ENCODE data around the gene RELCH. TPM values are rescaled to one million over a fixed set of nuclear protein-coding genes. Genes with fewer than 3 reads are reported as not detected.
A peak's percentile ranks its signal among the peaks of the same experiment; 100 is the strongest.

The RELCH gene
- total and polyA plus RNA-seq, 9 donors, result 11.2 to 32.7 (median 23.6) TPM

DNA sequence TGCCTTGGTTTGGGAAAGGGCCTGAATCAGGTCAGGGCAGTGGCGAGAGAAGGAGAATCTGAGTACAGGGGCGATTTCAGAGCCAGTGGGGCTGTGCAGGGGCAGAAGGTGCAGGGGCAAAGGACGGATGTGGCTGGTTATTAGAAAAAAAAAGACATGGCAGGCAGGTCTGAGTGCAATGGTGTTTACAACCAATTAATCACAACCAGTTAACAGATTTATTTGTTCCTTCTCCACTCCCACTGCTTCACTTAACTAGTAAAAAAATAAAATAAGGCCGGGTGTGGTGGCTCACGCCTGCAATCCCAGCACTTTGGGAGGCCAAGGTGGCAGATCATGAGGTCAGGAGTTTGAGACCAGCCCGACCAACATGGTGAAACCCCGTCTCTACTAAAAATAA is 143.6 kb downstream of the RELCH start:
- Histone ChIP-seq H3K4me3 (no peak overlapping the region), H3K4me1 (ENCODE audit: insufficient read depth) (peaks cover 3% of the 10 kb centered on the region), H3K9me3 (no peaks in the 10 kb centered on the region), H3K27ac (no peak overlapping the region), H3K27me3 (peaks cover 3% of the 10 kb centered on the region), H3K36me3 (no peaks in the 10 kb centered on the region)
- DNase-seq, result no peak
- 85 to 88% (median 86%) methylated on average over 7 of the region's 7 CpGs for WGBS, 3 donors
- intact Hi-C loops (cut with DNase I), result no loop called here
- TF ChIP-seq, protein P1, sequence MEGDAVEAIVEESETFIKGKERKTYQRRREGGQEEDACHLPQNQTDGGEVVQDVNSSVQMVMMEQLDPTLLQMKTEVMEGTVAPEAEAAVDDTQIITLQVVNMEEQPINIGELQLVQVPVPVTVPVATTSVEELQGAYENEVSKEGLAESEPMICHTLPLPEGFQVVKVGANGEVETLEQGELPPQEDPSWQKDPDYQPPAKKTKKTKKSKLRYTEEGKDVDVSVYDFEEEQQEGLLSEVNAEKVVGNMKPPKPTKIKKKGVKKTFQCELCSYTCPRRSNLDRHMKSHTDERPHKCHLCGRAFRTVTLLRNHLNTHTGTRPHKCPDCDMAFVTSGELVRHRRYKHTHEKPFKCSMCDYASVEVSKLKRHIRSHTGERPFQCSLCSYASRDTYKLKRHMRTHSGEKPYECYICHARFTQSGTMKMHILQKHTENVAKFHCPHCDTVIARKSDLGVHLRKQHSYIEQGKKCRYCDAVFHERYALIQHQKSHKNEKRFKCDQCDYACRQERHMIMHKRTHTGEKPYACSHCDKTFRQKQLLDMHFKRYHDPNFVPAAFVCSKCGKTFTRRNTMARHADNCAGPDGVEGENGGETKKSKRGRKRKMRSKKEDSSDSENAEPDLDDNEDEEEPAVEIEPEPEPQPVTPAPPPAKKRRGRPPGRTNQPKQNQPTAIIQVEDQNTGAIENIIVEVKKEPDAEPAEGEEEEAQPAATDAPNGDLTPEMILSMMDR (IDR thresholded peaks at IDR 0.05), result no peak
- TF ChIP-seq POLR2A (IDR thresholded peaks at IDR 0.05) (no peak), EP300 (IDR thresholded peaks at IDR 0.05) (no peak)

GRCh38 chr18:62331581-62332356 is 144.7 kb downstream of the RELCH start:
- intact Hi-C loops (cut with DNase I), result no loop called here
- Histone ChIP-seq H3K4me1 (ENCODE audit: insufficient read depth) (no peaks in the 10 kb centered on the region), H3K9me3 (no peaks in the 10 kb centered on the region), H3K27ac (no peak overlapping the region), H3K27me3 (peaks cover 3% of the 10 kb centered on the region), H3K4me3 (no peak overlapping the region), H3K36me3 (no peaks in the 10 kb centered on the region)
- peak in 1 of 5 donors; percentile 44 for DNase-seq
- TF ChIP-seq EP300 (IDR thresholded peaks at IDR 0.05), result no peak
- TF ChIP-seq, protein P1 (IDR thresholded peaks at IDR 0.05), result no peak
- WGBS, 3 donors, result 72 to 76% (median 73%) methylated on average over 8 of the region's 8 CpGs

DNA sequence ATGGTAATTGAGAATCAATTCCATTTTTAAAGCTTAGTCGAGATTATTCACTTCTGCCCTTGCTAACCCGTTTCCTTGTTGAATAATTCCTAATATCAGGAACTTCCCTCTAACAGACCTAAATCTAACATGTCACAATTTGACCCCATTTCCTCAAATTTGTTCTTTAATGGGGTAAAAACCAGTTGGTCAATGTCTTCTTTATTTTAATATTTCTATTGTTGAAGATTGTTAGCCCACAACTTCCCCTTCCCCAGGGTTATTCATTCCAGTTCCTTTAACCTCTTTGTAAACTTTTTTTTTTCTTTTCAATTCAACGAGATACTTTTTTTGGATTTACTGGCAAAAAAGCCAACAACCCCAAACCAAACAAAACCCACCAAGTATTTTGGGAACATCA is 145.4 kb downstream of the RELCH start:
- Histone ChIP-seq H3K27ac (no peak overlapping the region), H3K9me3 (no peaks in the 10 kb centered on the region), H3K27me3 (no peaks in the 10 kb centered on the region), H3K36me3 (no peaks in the 10 kb centered on the region), H3K4me1 (ENCODE audit: insufficient read depth) (no peaks in the 10 kb centered on the region), H3K4me3 (no peak overlapping the region)
- no peak for DNase-seq
- WGBS, 3 donors, result 79 to 83% (median 80%) methylated on average over 3 of the region's 3 CpGs
- intact Hi-C loops (cut with DNase I), result no loop called here
- TF ChIP-seq, protein P1 (IDR thresholded peaks at IDR 0.05), result no peak
- no peak for TF ChIP-seq POLR2A (IDR thresholded peaks at IDR 0.05)

- Histone ChIP-seq H3K4me1 (ENCODE audit: insufficient read depth) (no peaks in the 10 kb centered on the region), H3K9me3 (no peaks in the 10 kb centered on the region), H3K27me3 (no peaks in the 10 kb centered on the region), H3K4me3 (no peak overlapping the region), H3K36me3 (no peaks in the 10 kb centered on the region), H3K27ac (no peak overlapping the region)
- TF ChIP-seq, protein P1 (IDR thresholded peaks at IDR 0.05), result no peak
- no peak for TF ChIP-seq POLR2A (IDR thresholded peaks at IDR 0.05)
- no peak for TF ChIP-seq EP300 (IDR thresholded peaks at IDR 0.05)
- intact Hi-C loops (cut with DNase I), result no loop called here
- DNase-seq, result no peak
- 83 to 86% (median 83%) methylated on average over 13 of the region's 13 CpGs for WGBS, 3 donors
Measured at GRCh38 chr18:62332964-62333695, 146.1 kb downstream of the RELCH start.

All from ovary (tissue), 9 donors.